GM12891 (cell line): ENCODE data around the gene ADARB1.

ENCODE experiments used
- PAX5 ChIP-seq: IDR thresholded peaks from 2 replicates; pipeline ENCODE4 v1.6.1; 2011; ENCODE audit warnings: low read length, moderate library complexity, mild to moderate bottlenecking; ENCODE audit not compliant: insufficient read depth, severe bottlenecking
- POLR2A ChIP-seq: IDR thresholded peaks from 2 replicates; pipeline ENCODE4 v1.6.1; 2011; ENCODE audit warnings: low read depth, low read length, control low read depth
- POLR2AphosphoS5 ChIP-seq: IDR thresholded peaks from 2 replicates; pipeline ENCODE4 v1.6.1; 2011; ENCODE audit warnings: low read depth, low read length, control low read depth
- POU2F2 ChIP-seq: IDR thresholded peaks from 2 replicates; pipeline ENCODE4 v1.6.1; 2011; ENCODE audit warnings: low read depth, mild to moderate bottlenecking, control low read depth, low read length, moderate library complexity
- SPI1 ChIP-seq: IDR thresholded peaks from 2 replicates; pipeline ENCODE4 v1.6.1; 2011; ENCODE audit warnings: low read depth, low read length, control low read depth
- TAF1 ChIP-seq: IDR thresholded peaks from 2 replicates; pipeline ENCODE4 v1.6.1; 2011; ENCODE audit warnings: low read depth, low read length, control low read depth

GRCh38 chr21:45132841-45133573 is 58.6 kb downstream of the ADARB1 start:
- no peak for TF ChIP-seq POLR2A
- no peak for TF ChIP-seq POLR2AphosphoS5
- no peak for TF ChIP-seq TAF1
- TF ChIP-seq SPI1 = no peak
- TF ChIP-seq POU2F2 = no peak
- TF ChIP-seq PAX5 = no peak
